Fibroblast of skin of scalp (primary cell): ENCODE data around the gene BTD.

Experiments
- DNase-seq: peaks from one replicate; pipeline ENCODE4 v3.0.0-alpha.2; 2013

The BTD gene

DNA sequence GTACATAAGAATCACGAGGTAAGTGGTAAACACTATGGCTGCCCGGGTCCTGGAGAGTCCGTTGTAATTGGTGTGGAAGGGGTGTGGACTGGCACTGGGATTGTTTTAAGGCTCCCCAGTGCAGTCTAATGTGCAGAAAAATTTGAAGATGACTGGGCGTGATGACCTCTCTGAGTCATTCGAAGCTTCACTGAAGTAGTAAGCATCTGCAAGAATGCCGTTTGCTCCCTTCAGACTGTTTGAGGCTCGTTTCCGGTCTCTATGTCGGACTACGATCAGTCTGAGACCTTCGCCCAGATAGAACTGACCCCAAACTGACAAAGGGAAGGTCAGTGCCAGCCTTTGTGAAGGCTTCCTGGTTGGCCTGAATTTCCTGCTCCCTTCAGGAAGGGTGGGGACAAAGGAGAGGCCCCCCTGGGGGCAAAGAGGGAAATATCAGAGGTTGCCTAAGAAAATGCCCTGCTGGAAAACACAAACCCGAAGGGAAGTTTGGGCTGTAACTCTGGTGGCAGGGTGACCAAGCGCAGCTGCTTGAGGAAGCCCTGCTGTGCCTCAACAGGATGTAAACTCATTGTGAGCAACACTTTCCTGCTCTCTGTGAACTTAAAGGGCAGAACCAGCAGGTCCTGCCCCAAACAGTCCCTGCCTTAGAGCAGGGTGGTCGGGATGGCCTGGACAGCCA is 34.6 kb downstream of the BTD start:
- DNase-seq, result peak; percentile 94

DNA sequence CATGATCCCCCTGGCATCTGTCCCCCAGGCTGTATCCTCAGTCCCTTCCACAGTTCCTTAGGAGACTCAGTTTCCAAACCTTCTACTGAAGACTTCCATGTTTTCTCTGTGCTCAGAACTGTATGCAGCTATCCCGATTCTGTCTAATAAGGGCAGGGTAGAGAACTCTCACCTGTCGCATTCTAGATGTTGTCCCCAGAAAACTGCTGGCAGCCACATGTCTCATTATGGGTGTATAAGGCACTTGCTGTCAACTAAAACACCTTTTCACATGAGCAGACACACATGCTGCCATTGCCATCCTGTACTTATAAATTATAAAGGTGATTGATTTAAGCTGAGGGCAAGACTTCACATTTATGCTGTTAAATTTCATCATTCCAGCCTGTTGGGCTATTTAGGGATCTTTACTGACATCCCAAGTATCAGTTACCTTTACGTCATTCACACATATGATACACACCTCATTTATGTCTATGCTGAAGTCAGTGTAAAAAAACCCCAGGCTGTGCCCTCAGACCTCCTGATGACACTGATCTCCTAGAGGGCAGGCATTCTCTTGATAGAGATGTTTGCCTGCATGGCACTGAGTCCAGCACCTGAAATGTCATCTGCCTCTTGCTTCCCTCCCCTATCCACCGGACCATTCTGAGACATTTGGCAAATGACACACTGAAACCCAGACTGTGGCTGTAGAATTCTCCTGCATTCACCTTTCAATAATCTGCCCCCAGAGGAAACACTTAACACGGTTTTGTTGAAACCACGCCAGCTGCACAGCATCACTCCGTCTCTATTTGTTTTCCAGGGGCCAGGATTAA is 35.8 kb downstream of the BTD start:
- no peak for DNase-seq

DNA sequence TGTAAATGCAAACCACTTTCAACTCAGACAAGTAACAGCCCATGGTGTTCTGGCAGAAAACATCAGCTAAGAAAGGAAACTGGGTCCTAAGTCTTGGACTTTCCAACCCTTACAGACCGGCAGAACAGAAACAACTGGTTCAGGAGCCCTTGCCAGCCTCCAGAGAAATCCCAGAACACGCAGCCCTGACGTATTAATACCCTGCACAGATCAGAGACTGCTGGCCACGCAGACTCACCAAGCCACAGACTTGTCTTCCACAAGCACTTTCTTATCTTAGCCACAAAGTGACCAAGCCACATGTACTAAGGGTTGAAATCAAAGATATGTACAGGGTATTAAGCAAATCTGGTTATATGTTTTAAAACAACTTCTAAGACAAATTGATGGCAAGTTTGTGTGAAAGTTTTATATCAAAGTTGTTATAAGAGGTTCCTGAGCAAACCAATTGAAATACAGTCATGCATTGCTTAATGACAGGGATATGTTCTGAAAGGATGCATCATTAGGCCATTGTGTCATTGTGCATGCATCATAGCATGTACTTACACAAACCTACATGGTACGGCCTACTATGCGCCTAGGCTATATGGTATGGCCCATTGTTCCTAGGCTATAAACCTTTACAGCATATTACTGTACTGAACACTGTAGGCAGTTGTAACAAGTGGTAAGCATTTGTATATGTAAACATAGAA is 36.8 kb downstream of the BTD start:
- DNase-seq, result no peak

DNA sequence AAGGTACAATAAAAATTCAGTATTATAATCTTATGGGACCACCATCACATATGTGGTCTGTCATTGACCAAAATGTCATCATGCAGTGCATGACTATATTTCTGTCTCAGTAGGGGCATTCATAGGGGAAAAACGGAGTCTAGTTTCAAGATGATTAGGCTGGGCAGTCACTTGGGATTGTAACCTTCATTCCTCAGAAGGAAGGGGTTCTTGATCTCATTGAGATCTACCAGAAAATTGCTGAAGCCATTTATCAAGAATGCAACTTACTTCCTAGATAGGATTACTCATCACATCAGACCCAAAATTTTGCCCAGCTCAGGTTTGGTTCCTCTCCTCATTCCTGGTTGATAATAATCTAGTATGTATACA is 37.3 kb downstream of the BTD start:
- peak; percentile 57 for DNase-seq

DNA sequence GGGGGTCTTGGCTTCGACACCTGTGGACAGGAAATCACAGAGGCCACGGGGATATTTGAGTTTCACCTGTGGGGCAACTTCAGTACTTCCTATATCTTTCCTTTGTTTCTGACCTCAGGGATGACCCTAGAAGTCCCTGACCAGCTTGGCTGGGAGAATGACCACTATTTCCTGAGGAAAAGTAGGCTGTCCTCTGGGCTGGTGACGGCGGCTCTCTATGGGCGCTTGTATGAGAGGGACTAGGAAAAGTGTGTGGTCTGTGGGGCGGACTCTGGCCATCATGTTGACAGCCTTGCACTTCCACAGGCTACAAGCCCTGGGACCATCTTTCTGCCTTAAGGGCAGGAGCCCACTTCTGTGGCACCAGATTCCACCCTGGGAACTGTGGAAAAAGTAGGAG is 43.7 kb downstream of the BTD start:
- no peak for DNase-seq

DNA sequence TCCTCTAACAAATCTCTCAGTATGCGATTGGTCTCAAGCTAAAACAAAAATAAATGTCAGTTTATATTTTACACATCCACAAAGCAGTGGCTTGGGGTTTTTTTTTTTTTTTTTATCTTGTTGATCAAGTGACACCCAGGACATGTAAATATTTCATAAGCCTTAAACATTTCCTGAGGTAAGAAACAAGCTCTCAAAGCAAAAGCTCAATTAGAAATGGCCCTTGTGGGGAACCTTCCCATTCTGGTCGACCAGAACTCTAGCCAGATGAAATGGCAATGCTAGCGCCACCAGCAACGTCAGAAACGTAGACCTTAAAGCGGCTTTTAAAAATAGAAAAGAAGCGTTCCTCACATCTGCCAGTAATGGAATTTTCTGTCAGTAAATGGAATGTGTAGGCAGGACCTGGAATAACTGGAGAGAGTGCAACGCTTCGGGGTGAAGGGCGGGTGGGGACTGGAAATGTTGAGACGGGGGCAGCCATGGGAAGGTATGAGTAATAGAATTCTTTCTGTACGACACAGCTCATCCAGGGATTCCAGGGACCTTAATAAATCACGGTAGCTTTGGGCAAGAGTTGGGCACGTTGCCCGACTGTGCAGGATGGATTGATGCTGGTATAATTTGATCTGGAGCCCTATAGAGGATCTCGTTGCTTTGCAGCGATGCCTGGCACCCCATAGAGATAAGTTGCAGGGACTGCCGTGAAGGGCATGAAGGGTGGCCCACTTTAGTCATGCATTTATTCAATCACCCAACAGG is 44.4 kb downstream of the BTD start:
- peak; percentile 97 for DNase-seq

DNA sequence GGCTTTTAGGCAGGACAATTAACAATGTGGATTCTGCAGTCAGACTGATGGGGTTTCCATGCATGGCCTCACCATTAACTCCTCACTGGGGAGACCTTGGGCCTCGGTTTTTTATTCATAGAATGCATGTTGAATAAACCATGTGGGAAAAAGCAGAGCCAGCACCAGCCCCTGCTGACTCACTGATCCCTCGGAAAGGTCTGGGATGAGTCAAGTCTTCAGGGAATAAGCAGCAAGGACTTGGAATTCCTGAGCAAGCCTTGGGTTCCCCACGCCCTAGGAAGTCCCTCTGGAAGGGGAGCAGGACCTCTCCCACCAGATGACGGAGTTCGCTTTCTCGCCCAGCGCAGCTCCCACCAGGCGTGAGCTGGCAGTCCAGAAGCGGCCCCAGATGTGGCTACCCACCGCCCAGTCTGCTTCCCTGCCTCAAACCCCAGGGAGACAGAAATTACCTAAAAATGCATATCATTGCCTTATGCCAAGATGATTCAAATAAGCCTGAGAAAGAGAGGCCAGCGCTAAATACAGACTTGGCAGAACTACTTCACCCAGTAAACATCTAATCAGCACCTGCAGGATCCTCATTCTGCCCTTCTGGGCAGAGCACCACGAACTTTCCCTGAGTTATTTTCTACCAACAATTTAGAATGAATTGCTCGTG is 45.4 kb downstream of the BTD start:
- DNase-seq, result peak; percentile 99

DNA sequence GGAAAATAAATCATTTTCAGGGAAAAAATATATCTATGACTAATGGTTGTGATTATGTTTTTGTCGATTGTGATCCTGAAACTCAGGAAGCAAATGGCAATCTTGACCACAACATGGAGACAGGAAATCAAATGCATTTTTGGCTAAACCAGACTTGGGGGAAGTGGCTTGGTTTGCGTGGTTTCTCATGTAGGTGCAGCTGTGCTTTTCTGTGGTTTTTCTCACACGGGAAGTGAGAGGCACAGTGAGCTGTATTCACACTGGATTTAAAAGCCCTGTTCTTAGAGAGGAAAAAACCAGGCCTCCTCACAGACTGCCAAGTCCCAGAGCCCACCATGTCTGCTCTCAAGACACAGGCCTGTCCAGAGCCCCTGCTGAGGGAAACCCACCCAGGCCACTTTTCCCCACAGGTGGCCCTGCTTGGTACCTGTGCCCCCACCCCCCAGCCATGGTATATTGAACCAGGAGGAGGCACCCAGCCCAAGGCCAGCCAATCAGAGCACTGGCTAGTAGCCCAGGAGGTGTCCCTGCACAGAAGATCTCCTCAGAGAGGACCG is 46.1 kb downstream of the BTD start:
- DNase-seq, result peak; percentile 95

DNA sequence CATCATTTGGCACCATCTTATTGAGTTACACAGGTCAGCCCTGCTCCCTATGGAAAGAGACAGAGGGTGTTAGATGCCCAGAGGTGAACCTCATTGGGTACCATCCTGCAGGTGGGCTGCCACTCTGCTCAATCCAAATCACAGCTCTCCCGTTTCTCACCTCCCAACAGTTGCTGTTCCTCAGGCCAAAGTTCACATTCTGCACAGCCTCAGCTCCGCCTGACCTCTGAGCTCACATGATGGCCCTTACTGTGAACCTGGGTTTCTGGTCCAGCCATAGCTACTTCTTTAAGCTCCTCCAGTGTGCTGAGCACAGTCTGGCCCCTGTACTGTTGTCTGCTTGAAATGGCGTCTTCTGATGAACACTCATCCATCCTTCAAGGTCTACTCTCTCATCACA is 47.8 kb downstream of the BTD start:
- no peak for DNase-seq

DNA sequence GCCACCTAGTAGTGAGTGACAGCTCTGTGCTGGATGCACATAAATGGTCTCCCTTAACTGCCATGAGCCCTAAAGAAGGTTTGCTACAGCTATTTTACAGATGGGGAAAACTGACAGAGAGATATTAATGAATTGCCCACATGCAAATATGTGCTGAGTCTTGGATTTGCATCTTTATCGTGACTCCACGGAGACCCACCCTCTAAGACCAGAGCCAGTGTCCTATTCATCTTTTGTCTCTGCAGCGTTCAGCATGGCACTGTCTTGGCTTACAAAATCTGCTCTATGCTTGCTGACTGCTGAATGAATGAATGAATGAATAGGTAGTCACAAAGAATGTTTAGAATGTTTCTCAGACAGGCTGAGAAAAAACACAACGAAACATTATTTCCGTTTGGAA is 48.3 kb downstream of the BTD start:
- no peak for DNase-seq

DNA sequence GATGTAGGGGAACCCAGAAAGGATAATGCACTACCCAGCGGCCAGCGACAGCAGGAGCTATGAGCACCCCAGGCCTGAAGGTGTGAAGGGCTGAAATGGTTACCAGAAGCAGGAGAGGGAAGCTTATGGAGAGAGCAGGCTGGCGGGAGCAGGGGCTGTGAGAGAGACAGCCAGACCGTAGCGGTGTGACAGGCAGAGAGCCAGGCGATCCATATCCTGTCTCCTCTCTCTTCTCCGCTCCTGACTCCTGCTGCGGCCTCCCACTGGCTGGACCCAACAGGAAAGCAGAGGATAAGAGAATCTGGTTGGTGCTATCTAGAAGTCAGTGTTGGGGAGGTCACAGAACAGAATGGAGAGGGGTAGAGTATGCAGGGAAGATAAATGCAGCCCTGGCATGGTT is 49.9 kb downstream of the BTD start:
- DNase-seq, result no peak

DNA sequence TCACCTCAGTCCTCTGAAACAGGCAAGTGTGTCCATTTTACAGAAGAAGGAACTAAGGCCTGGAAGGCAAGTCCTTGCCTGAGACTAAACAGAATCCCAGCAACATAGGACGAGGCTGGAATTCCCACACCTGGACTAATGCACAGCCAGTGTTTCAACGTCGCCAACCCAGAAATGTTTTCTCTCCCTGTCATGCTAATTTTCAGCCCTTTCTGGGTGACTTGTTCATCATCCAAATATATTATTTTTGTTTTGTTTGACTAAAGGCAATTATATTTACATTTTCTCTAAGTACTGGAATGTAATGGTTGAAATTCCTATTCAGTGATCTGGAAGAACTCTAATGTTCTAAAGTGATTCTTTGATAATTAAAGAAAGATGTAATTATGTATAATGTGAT is 51.8 kb downstream of the BTD start:
- DNase-seq, result peak; percentile 45

DNA sequence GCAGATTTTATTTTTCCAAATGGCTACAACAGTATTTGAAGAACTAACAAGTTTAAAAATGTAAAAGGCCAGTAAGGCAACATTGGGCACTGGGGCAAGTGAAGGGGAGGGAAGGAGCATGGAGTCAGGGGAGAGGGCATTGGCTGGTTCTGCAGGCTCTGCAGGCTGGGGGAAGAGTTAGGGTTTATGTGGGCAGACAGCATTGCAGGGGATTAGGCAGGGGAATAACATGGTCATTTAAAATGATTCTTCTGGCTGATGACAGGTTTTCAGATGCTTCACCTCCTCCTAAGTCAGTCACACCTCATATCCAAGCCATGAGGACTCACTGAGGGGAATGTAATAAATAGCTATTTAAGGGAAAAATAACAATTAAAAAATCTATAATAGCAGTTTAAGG is 52.6 kb downstream of the BTD start:
- DNase-seq, result peak; percentile 55

DNA sequence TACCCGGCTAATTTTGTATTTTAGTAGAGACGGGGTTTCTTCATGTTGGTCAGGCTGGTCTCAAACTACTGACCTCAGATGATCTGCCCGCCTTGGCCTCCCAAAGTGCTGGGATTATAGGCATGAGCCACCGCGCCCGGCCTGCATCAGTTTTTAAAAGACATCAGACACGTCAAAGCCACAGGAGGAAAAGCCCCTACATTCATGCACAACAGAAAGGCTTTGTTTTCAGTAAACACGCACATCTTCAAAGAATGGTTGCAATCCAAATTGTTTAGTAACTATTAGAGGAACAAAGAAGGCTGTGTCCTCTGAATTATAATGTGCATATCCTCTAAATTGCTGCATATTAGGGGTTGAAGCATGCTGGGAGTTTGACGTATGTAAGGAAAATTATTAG is 53.3 kb downstream of the BTD start:
- DNase-seq, result no peak

DNA sequence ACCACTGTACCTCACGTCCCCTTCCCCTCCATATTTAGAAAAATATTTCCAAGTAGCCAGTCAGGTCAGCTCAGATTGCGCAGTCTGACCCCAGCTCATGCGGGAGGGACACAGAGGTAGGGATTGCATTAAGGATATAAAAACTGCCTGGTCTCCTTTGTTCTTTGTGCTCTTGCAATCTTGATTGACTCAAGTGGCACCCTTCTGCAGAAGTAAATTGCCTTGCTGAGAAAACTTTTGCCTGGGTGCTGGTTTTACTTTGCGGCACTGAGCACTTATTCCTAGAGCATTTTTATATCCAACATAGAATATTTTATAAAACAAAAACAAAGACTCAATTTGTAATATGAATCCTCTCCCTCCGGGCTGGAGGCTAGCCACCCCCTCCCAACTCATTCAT is 54.8 kb downstream of the BTD start:
- DNase-seq, result no peak

DNA sequence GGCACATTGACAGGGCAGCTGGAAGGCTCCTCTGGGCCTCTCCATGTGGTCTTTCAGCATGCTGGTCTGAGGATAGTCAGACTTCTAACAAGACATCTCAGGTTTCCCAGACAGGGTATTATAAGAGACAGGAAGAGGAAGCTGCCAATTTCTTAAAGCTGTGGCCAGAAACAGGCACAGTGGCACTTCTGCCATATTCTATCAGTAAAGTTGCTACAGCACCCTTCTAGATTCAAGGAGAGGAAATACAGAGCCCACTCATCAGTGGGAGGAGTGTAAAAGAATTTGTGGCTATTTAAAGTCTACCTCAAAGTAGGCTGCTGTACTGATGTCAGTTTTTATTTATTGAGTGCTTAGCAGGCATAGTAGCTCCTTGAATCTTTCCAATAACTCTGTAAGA is 55.5 kb downstream of the BTD start:
- no peak for DNase-seq

DNA sequence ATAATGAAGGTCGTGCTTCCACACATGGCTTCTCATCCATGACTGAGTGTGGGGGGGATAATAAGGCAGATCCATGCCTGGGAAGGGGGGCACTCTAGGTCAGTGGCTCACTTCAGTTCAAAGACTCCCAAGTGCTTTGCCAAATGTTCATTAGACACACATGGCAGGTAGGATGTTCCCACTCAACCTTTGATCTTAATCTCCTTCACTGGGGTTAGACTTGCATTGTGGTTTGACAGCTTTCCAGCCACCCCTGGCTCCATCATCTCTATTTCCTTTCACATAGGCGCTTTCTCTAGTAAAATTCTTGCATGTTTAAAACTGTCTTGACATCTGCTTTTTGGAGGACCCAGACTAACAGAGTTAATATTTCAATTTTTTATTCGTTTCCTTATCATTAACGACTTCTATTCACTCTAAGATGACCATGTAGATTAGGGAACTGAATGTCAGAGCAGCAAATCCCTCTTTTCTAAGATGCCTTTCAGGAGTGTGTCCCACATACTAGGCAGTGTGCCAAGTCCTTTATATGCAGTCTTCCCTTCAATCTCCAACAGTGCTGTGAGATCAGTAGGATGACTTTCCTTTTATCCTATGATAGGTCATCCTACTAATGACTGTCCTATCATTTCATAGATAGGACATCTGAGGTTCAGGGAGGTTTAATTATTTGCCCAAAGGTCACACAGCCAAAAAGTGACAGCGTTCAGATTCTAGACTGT is 57.9 kb downstream of the BTD start:
- peak; percentile 57 for DNase-seq

DNA sequence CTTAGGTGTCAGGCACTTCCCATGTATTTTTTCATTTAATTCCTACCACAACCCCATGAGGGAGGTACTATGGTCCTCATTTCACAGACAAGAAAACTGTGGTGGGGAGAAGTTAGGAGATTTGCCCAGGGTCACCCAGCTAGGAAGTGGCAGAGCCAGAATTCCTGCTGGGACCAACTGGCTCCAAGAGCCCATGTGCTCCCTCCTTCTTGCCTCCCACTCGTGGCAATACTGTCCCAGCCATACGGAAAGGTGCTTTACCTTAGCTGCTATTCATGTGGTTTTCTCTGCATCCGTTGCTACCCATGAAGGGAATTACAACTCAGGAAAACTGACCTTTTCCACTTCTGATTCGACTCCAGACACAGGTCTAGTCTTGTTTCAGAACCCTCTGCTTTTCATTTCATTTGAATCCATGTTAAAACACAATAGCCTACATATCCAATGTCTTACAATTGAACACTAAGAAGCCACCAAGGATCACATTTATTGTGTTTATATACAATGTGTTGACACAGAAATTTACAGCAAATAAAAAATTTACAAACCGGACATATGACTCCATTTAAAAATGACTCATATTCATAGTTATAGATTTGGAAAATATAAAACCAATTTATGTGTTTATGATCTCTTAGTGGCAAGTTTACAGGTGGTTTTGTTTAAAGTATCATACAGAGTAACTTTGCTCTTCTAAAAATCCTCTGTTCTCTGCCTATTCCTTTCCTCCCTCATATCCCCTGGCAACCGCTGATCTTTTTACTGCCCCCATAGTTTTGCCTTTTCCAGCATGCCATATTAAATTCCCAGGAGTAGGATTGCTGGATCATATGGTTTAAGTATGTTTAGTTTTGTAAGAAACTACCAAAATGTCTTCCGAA is 58.8 kb downstream of the BTD start:
- DNase-seq, result no peak

DNA sequence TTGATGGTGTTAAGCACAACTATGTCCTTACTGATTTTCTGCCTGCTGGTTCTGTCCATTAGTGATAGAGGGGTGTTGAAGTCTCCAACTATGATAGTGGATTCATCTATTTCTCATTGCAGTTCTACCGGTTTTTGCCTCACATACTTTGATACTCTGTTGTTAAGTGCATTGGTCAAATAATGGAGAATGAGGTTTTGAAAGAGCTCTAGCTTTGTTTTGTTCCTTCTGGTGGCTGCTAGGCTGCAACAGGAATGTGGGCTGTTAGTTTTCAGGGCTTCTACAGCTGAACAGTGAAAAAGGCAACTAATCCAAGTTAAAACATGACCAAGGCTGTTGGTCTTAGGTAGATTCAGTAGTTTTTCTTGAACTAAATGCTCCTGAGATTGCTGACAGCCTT is 62.6 kb downstream of the BTD start:
- DNase-seq, result no peak

DNA sequence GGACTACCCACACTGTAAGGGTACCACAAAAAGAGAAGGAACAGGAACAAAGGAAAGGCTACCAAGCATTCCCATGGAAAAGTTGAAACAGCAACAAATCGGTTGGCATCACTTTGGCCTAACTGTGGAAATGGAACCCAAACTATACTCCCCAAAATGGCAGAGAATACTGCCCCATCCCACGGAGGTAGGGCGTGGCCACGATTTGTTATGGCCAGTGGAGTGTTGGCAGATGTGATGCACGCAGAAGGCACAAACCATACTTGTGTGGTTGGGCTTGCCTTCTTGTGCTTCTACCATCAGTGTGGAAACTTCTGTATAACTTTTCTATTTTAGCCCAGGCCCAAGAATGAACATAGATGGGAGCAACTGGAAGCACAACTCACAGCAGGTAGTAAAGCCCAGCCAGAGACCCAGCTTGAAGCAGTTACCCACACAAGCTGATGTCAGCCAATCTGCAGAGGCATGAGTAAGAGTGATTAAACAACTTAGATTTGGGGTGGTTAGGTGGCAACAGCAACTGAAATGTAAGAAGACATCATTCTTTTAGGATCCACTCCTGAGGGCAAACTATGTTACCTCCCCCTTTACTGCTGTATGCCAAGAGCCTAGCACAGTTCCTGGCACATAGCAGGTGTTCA is 64.1 kb downstream of the BTD start:
- DNase-seq, result no peak
